GM12878 (cell line): ENCODE data around the gene CAMTA1. TPM values are rescaled to one million over a fixed set of nuclear protein-coding genes. Genes with fewer than 3 reads are reported as not detected.
A peak's percentile ranks its signal among the peaks of the same experiment; 100 is the strongest.
"Not testable (repeated sequence)": the region's sequence is repeated elsewhere in the genome, so short reads cannot be mapped to it uniquely, and the experiment has no call there.

ENCODE experiments used
- ATAC-seq: fragments of 200-7000 bp; cut with Tn5 transposase; 3 replicates; pipeline ENCODE4 v1.9.1; 2020; ENCODE audit warnings: mild to moderate bottlenecking, moderate library complexity
- BruUV-seq: library from RNA; stranded (reverse); fragments of 400-500 nt; replicated peaks from 2 replicates; lab custom pipeline; 2021; lab: Mats Ljungman, UMichigan
- CTCF ChIA-PET: fragments of 300-600 bp; sonication (Branson Sonifier 250); formaldehyde crosslinking; extraction: SDS; loops from one replicate; lab custom pipeline; 2021; ENCODE audit warnings: inconsistent platforms; lab: Yijun Ruan, JAX
- POLR2A ChIA-PET: fragments of 350-600 bp; formaldehyde crosslinking; extraction: SDS; loops from one replicate; lab custom pipeline; 2021; ENCODE audit warnings: inconsistent platforms; lab: Charles Lee
- RAD21 ChIA-PET: fragments of 300-600 bp; sonication (Branson Sonifier 250); formaldehyde crosslinking; loops from one replicate; lab custom pipeline; 2023; ENCODE audit warnings: antibody characterized with exemption; ENCODE audit not compliant: unreplicated experiment; lab: Charles Lee
- SMC1A ChIA-PET: fragments of 300-600 bp; sonication (Branson Sonifier 250); formaldehyde crosslinking; loops from one replicate; lab custom pipeline; 2023; ENCODE audit not compliant: unreplicated experiment, uncharacterized antibody; lab: Charles Lee
- DNase-seq: peaks from one replicate; pipeline ENCODE4 v3.0.0-alpha.2; 2011; ENCODE audit warnings: low read depth, low spot score
- FAIRE-seq: peaks from 3 replicates; lab custom pipeline; 2011; peaks lifted over from hg19 to GRCh38; lab: Jason Lieb, UNC
- H2AFZ ChIP-seq: 2 replicates; pipeline ENCODE4 v1.6.0; 2011; ENCODE audit warnings: low read depth, low read length, control low read depth; ENCODE audit not compliant: control insufficient read depth
- H3K27ac ChIP-seq: 2 replicates; pipeline ENCODE4 v1.5.1; 2011; ENCODE audit warnings: control low read depth; ENCODE audit not compliant: control insufficient read depth, insufficient read depth
- H3K27me3 ChIP-seq, 2 experiments: replicated peaks in 1 of 2; 2 replicates each; pipeline versions ENCODE4 v1.6.0 to v1.6.1; 2011; ENCODE audit warnings: low read length in 1 of 2; ENCODE audit not compliant: control insufficient read depth in 2 of 2, insufficient read depth in 2 of 2
- H3K36me3 ChIP-seq, 2 experiments: 2 replicates each; pipeline ENCODE4 v1.5.1; 2011; ENCODE audit warnings: low read length in 1 of 2; ENCODE audit not compliant: control insufficient read depth in 2 of 2, insufficient read depth in 2 of 2
- H3K4me1 ChIP-seq: 2 replicates; pipeline ENCODE4 v1.6.1; 2011; ENCODE audit warnings: mild to moderate bottlenecking, low read length, moderate library complexity, mixed read lengths; ENCODE audit not compliant: control insufficient read depth, insufficient read depth
- H3K4me2 ChIP-seq: 2 replicates; pipeline ENCODE4 v1.6.0; 2011; ENCODE audit warnings: control low read depth; ENCODE audit not compliant: control insufficient read depth, insufficient read depth
- H3K4me3 ChIP-seq: fragments of 200-600 bp; sonication (generic); 2 replicates; pipeline ENCODE4 v1.5.1; 2016
- H3K79me2 ChIP-seq: 2 replicates; pipeline ENCODE4 v1.6.0; 2011; ENCODE audit warnings: low read length; ENCODE audit not compliant: control insufficient read depth, insufficient read depth
- H3K9ac ChIP-seq: 2 replicates; pipeline ENCODE4 v1.8.0; 2011; ENCODE audit warnings: low read length, control low read depth, mixed read lengths; ENCODE audit not compliant: control insufficient read depth, insufficient read depth
- H3K9me3 ChIP-seq: replicated peaks from 3 replicates; pipeline ENCODE4 v1.5.1; 2011; ENCODE audit warnings: mild to moderate bottlenecking, low read length; ENCODE audit not compliant: control insufficient read depth, insufficient read depth
- H4K20me1 ChIP-seq: 2 replicates; pipeline ENCODE4 v1.6.0; 2011; ENCODE audit not compliant: control insufficient read depth, insufficient read depth
- CBX5 ChIP-seq: sonication (generic); IDR thresholded peaks from 2 replicates; pipeline ENCODE4 v1.6.1; 2016; ENCODE audit warnings: low read depth, moderate library complexity, mild to moderate bottlenecking, inconsistent platforms
- ESRRA ChIP-seq: IDR thresholded peaks from 2 replicates; pipeline ENCODE4 v1.6.1; 2012; ENCODE audit warnings: mild to moderate bottlenecking, low read length, improper control_type of control experiment
- HDAC2 ChIP-seq: fragments of 200-600 bp; sonication (generic); IDR thresholded peaks from 2 replicates; pipeline ENCODE4 v1.6.1; 2017
- WGBS: methylation state at CpG from one replicate; pipeline ENCODE4 v1.1.6; 2016; ENCODE audit warnings: low lambda C conversion rate; ENCODE audit not compliant: insufficient replicate concordance, insufficient coverage; ENCODE audit errors: missing lambda C conversion rate; 5-methylcytosine and 5-hydroxymethylcytosine counted together
- in situ Hi-C: fragments of 300-500 bp; cut with MboI; formaldehyde crosslinking; loops from 9 replicates; pipeline ENCODE4 v1.14.3; 2018; ENCODE audit warnings: mixed read lengths
- intact Hi-C: fragments of 100-400 bp; cut with micrococcal nuclease; formaldehyde crosslinking; loops from one replicate; pipeline ENCODE4 v1.14.2; 2022; ENCODE audit not compliant: unreplicated experiment
- polyA plus RNA-seq, 11 experiments: library from polyadenylated mRNA; depleted of rRNA in 4 of 11; unstranded in 6 of 11; stranded (reverse) in 5 of 11; fragments of >200 nt; fragmentation: Nextera tagmentation in 4 of 11; fragmentation: Illumina TruSeq in 1 of 11; extraction: Ambion mirVana in 4 of 11; extraction: Trizol in 1 of 11; gene quantifications; 1 replicate in 1 of 11; 2 replicates in 10 of 11; pipeline versions ENCODE4 v1.2.1 to v1.2.3, GENCODE V29; 2011 to 2016; ENCODE audit warnings: inconsistent platforms in 2 of 11, missing spikeins in 2 of 11, low read depth in 1 of 11
- total RNA-seq, 4 experiments: library from RNA; depleted of rRNA in 3 of 4; stranded (reverse); fragments of >200 nt in 3 of 4; fragmentation: Illumina TruSeq in 1 of 4; extraction: Trizol in 1 of 4; gene quantifications; 2 replicates each; pipeline versions ENCODE4 v1.2.1 to v1.2.3, GENCODE V29; 2013 to 2021
- TF ChIP-seq, protein P1 (sequence below): fragments of 450-650 bp; IDR thresholded peaks from 2 replicates; pipeline ENCODE4 v1.6.1; 2016; ENCODE audit warnings: mild to moderate bottlenecking, moderate library complexity, borderline replicate concordance

The CAMTA1 gene
- total and polyA plus RNA-seq, 10 of the 15 experiments (the other 5 are each of a cell fraction or from before 2014, with no cell fraction given), result 37.7 to 148 (median 76.4) TPM

DNA sequence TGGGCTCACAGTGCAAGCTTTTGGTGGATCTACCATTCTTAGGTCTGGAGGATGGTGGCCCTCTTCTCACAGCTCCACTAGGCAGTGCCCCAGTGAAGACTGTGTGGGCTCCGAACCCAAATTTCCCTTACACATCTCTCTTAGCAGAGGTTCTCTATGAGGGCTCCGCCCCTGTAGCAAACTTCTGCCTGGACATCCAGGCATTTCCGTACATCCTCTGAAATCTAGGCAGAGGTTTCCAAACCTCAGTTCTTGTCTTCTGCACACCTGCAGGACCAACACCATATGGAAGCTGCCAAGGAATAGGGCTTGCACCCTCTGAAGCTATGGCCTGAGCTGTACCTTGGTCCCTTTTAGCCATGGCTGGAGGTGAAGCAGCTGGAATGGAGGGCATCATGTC, 1005.8 kb downstream of the CAMTA1 start:
- H3K4me3 ChIP-seq, H3K27ac ChIP-seq, H3K9me3 ChIP-seq, H3K4me2 ChIP-seq, intact Hi-C loops, FAIRE-seq, BruUV-seq, H3K9ac ChIP-seq, POLR2A ChIA-PET, ATAC-seq, H4K20me1 ChIP-seq, H2AFZ ChIP-seq, RAD21 ChIA-PET, DNase-seq, H3K4me1 ChIP-seq, H3K79me2 ChIP-seq, in situ Hi-C loops, H3K36me3 ChIP-seq, H3K27me3 ChIP-seq, SMC1A ChIA-PET: not testable (repeated sequence)
- 85% methylated on average over 3 of the region's 3 CpGs for WGBS
- 0 out of 2 replicates have a peak, but pooled peaks have one; percentile 40 for TF ChIP-seq CBX5
- CTCF ChIA-PET, result interaction anchor here (1.3 kb wide), 1 partner anchor 38 kb away, joined by 4 read pairs; no protein-coding TSS in a partner anchor

DNA sequence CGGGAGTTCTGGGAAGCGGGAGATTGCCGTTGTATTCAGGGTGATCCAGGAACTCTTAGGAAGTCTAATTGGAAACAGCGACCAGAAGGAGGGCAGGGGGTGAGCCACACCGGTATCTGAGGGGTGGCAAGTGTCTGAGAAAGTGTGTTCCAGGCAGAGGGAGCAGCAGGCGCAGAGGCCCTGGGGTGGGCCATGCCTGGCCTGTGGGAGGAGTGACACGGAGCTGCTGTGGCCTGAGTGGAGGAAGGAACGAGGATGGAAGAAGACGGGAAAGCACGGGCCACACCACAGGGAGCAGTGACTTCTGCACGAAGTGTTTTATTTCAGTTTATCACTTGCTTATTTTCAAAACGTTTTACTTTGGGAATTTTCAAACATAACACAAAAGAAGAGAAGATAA, 1010.2 kb downstream of the CAMTA1 start:
- ChIA-PET POLR2A (interaction anchor here (0.6 to 1.4 kb wide), 2 partner anchors 11 to 1764 kb away, joined by 3 read pairs; partner anchors contain the start of gene PER3), SMC1A (no interaction called here), RAD21 (no interaction called here), CTCF (no interaction called here)
- no TSS peak for BruUV-seq
- Histone ChIP-seq H2AFZ (no peak overlapping the region), H3K4me3 (no peak overlapping the region), H3K27me3 (no peaks in the 10 kb centered on the region), H3K27ac (no peak overlapping the region), H3K79me2 (no peaks in the 10 kb centered on the region), H3K9me3 (peaks cover 5% of the 10 kb centered on the region; the same call in 2 of the 3 replicates), H3K9ac (no peak overlapping the region), H4K20me1 (no peaks in the 10 kb centered on the region), H3K4me1 (no peaks in the 10 kb centered on the region), H3K36me3 (no peaks in the 10 kb centered on the region), H3K4me2 (no peak overlapping the region)
- no peak for DNase-seq
- no peak for TF ChIP-seq HDAC2
- no peak for TF ChIP-seq ESRRA
- TF ChIP-seq, protein P1, sequence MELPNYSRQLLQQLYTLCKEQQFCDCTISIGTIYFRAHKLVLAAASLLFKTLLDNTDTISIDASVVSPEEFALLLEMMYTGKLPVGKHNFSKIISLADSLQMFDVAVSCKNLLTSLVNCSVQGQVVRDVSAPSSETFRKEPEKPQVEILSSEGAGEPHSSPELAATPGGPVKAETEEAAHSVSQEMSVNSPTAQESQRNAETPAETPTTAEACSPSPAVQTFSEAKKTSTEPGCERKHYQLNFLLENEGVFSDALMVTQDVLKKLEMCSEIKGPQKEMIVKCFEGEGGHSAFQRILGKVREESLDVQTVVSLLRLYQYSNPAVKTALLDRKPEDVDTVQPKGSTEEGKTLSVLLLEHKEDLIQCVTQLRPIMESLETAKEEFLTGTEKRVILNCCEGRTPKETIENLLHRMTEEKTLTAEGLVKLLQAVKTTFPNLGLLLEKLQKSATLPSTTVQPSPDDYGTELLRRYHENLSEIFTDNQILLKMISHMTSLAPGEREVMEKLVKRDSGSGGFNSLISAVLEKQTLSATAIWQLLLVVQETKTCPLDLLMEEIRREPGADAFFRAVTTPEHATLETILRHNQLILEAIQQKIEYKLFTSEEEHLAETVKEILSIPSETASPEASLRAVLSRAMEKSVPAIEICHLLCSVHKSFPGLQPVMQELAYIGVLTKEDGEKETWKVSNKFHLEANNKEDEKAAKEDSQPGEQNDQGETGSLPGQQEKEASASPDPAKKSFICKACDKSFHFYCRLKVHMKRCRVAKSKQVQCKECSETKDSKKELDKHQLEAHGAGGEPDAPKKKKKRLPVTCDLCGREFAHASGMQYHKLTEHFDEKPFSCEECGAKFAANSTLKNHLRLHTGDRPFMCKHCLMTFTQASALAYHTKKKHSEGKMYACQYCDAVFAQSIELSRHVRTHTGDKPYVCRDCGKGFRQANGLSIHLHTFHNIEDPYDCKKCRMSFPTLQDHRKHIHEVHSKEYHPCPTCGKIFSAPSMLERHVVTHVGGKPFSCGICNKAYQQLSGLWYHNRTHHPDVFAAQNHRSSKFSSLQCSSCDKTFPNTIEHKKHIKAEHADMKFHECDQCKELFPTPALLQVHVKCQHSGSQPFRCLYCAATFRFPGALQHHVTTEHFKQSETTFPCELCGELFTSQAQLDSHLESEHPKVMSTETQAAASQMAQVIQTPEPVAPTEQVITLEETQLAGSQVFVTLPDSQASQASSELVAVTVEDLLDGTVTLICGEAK, result no peak
- ATAC-seq, result no peak
- WGBS, result 67% methylated on average over 12 of the region's 12 CpGs
- in situ Hi-C loops (no loop called here), intact Hi-C loops (no loop called here)
- no peak for FAIRE-seq
